ENCODE measurements around the gene EML4. TPM values are rescaled to one million over a fixed set of nuclear protein-coding genes. Genes with fewer than 3 reads are reported as not detected.

EML4 gene
- polyA plus RNA-seq, 1 experiment = 81.0 TPM

GRCh38 chr2:42233976-42234441, 64.9 kb downstream of the EML4 start:
- Histone ChIP-seq H3K9me3 (ENCODE audit: control insufficient read depth, insufficient read depth, low read length) (no peaks in the 10 kb centered on the region), H3K27me3 (ENCODE audit: control insufficient read depth, insufficient read depth, low read length) (no peaks in the 10 kb centered on the region), H3K4me3 (ENCODE audit: low read depth, low read length) (no peak overlapping the region), H3K27ac (ENCODE audit: low read depth, low read length) (peak overlapping the region; percentile 85)
- ChIA-PET CTCF (interaction anchor here (1.2 to 2.2 kb wide), 3 partner anchors 16 to 139 kb away, joined by 5 to 8 read pairs (median 6); no protein-coding TSS in a partner anchor), POLR2A (interaction anchor here (0.9 kb wide), 2 partner anchors 13 to 92 kb away, joined by 3 read pairs; no protein-coding TSS in a partner anchor)
- no peak for TF ChIP-seq CTCF (IDR thresholded peaks at IDR 0.05; ENCODE audit: low read depth, low read length)
- DNase-seq (ENCODE audit: low read depth, low spot score) = peak; percentile 73

DNA sequence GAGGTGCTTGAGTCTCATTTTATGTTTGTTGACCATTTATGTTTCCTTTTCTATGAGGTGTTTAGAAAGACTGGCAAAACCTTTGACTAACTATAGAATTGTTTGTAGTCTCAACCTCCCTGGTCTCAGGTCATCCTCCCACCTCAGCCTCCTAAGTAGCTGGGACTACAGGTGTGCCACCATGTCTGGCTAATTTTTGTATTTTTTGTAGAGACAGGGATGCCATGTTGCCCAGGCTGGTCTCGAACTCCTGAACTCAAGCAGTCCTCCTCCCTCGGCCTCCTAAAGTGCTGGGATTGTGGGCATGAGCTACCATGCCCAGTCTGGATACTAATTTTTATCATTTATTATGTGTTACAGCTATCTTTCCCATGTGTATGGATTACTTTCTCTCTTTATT, 67.8 kb downstream of the EML4 start:
- H3K4me3 ChIP-seq (ENCODE audit: low read depth, low read length) = no peak overlapping the region
- no peaks in the 10 kb centered on the region for H3K27me3 ChIP-seq (ENCODE audit: control insufficient read depth, insufficient read depth, low read length)
- no peak for DNase-seq (ENCODE audit: low read depth, low spot score)
- H3K27ac ChIP-seq (ENCODE audit: low read depth, low read length) = no peak overlapping the region
- ChIA-PET POLR2A (no interaction called here), CTCF (no interaction called here)
- TF ChIP-seq CTCF (IDR thresholded peaks at IDR 0.05; ENCODE audit: low read depth, low read length) = no peak
- no peaks in the 10 kb centered on the region for H3K9me3 ChIP-seq (ENCODE audit: control insufficient read depth, insufficient read depth, low read length)

GRCh38 chr2:42238644-42239288, 69.6 kb downstream of the EML4 start:
- H3K9me3 ChIP-seq (ENCODE audit: control insufficient read depth, insufficient read depth, low read length) = no peaks in the 10 kb centered on the region
- no peak for DNase-seq (ENCODE audit: low read depth, low spot score)
- no peaks in the 10 kb centered on the region for H3K27me3 ChIP-seq (ENCODE audit: control insufficient read depth, insufficient read depth, low read length)
- TF ChIP-seq CTCF (IDR thresholded peaks at IDR 0.05; ENCODE audit: low read depth, low read length) = no peak
- ChIA-PET POLR2A (interaction anchor here (0.7 kb wide), 1 partner anchor 24 kb away, joined by 6 read pairs; no protein-coding TSS in a partner anchor), CTCF (interaction anchor here (0.6 to 3.2 kb wide), 4 partner anchors 143 to 369 kb away, joined by 3 to 22 read pairs (median 8); no protein-coding TSS in a partner anchor)
- H3K4me3 ChIP-seq (ENCODE audit: low read depth, low read length) = no peak overlapping the region
- H3K27ac ChIP-seq (ENCODE audit: low read depth, low read length) = no peak overlapping the region

DNA sequence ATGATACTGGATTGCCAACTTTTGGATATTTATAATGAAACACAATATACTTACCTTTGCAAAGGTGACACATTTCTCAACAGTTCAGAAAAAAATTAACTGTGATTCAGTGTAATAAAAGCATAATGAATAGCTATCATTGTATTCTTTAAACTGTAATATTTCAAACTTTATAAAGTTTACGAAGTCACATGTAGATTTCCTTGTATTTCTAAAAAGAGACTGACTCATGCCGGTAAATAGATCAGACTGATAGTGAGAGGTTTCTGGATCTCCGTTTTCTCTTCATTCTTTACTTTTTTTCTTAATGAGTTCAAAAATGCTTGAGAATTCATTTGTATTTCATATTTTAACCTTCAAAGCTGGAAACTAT, 70.1 kb downstream of the EML4 start:
- no peak for TF ChIP-seq CTCF (IDR thresholded peaks at IDR 0.05; ENCODE audit: low read depth, low read length)
- Histone ChIP-seq H3K9me3 (ENCODE audit: control insufficient read depth, insufficient read depth, low read length) (no peaks in the 10 kb centered on the region), H3K27me3 (ENCODE audit: control insufficient read depth, insufficient read depth, low read length) (no peaks in the 10 kb centered on the region), H3K4me3 (ENCODE audit: low read depth, low read length) (no peak overlapping the region), H3K27ac (ENCODE audit: low read depth, low read length) (no peak overlapping the region)
- ChIA-PET CTCF (interaction anchor here (0.6 to 3.2 kb wide), 4 partner anchors 143 to 369 kb away, joined by 3 to 22 read pairs (median 8); no protein-coding TSS in a partner anchor), POLR2A (interaction anchor here (0.7 kb wide), 1 partner anchor 25 kb away, joined by 6 read pairs; no protein-coding TSS in a partner anchor)
- no peak for DNase-seq (ENCODE audit: low read depth, low spot score)

GRCh38 chr2:42239811-42240210, 70.7 kb downstream of the EML4 start:
- no peak for TF ChIP-seq CTCF (IDR thresholded peaks at IDR 0.05; ENCODE audit: low read depth, low read length)
- Histone ChIP-seq H3K27ac (ENCODE audit: low read depth, low read length) (no peak overlapping the region), H3K9me3 (ENCODE audit: control insufficient read depth, insufficient read depth, low read length) (no peaks in the 10 kb centered on the region), H3K4me3 (ENCODE audit: low read depth, low read length) (no peak overlapping the region), H3K27me3 (ENCODE audit: control insufficient read depth, insufficient read depth, low read length) (no peaks in the 10 kb centered on the region)
- ChIA-PET POLR2A (interaction anchor here (0.7 kb wide), 1 partner anchor 25 kb away, joined by 6 read pairs; no protein-coding TSS in a partner anchor), CTCF (interaction anchor here (0.6 to 3.2 kb wide), 5 partner anchors 17 to 370 kb away, joined by 3 to 22 read pairs (median 3); no protein-coding TSS in a partner anchor)
- DNase-seq (ENCODE audit: low read depth, low spot score) = no peak
